K562 treated with DMSO at 1 percent for 12 hours (cell line): ENCODE results near the gene LRAT. TPM values are rescaled to one million over a fixed set of nuclear protein-coding genes. Genes with fewer than 3 reads are reported as not detected.

Experiments
- total RNA-seq: library from RNA; unstranded; fragments of 300-600 nt; gene quantifications from 2 replicates; pipeline ENCODE4 v1.2.3, GENCODE V29; 2022; ENCODE audit not compliant: insufficient read depth

The LRAT gene
- not detected in 2 replicates for total RNA-seq

GRCh38 chr4:154743683-154744340 lies at the start of gene LRAT:
Gene LRAT, plus strand, starts transcription at chr4:154744000. Its CDS starts 327 bp downstream, at chr4:154744327.

GRCh38 chr4:154781126-154781982 lies 37.6 kb downstream of the LRAT start, which contains the start of gene RBM46:
Gene RBM46, plus strand, starts transcription at chr4:154781272. Its CDS starts 15,481 bp downstream, at chr4:154796753.

Other genes with a start within 250 kb of the LRAT start
- 27.8 and 72.3 TPM in 2 replicates for gene PLRG1, start 193.6 kb upstream of the LRAT start, total RNA-seq
- gene FGB, start 181.0 kb upstream of the LRAT start, total RNA-seq, result not detected in 2 replicates
- 0.44 TPM in 1 of 2 replicates, not detected in the other for gene FGA, start 153.3 kb upstream of the LRAT start, total RNA-seq
- gene FGG, start 131.3 kb upstream of the LRAT start, total RNA-seq, result not detected in 2 replicates
- not detected in 2 replicates for gene RBM46, start 37.3 kb downstream of the LRAT start, total RNA-seq